ENCODE measurements around the gene FAM83B. TPM values are rescaled to one million over a fixed set of nuclear protein-coding genes. Genes with fewer than 3 reads are reported as not detected.

The FAM83B gene
- total and polyA plus RNA-seq, 10 of the 15 experiments (the other 5 are each of a cell fraction or from before 2014, with no cell fraction given) = 0.05 TPM; not detected in 9

DNA sequence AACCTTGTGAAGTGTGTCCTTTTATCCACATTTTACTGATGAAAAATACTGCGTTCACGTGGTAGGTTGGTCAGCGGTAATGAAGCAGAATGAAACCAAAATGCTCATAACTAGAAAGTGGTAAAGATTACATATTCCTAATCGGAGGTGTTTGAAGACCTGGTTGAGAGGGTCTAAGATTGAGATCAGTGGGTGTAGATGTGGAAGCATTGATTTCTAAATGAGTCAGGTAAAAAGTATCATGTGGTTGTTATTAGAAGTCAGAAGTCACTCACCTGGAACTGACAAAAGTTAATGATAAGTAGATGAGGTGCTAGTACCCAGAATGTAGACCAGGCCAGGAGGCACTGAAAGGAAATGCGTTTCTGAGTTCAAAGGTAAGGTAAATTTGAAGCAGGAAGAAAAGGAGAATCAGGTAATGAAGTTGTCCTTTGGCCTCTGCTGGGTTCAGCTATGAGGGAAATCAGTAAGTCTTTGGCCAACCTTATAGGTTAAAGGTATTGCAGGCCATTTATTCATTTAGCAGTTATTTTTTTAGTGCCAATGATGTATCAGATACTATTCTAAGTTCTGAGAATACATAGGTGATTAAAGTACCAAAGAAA, 31.2 kb downstream of the FAM83B start:
- FAIRE-seq (peak; percentile 78), ATAC-seq (peak; percentile 67), DNase-seq (ENCODE audit: low read depth, low spot score) (peak; percentile 13)
- Histone ChIP-seq H3K4me1 (ENCODE audit: control insufficient read depth, insufficient read depth, low read length) (no peaks in the 10 kb centered on the region), H3K27me3 (replicated peaks in 1 of 2; ENCODE audit: control insufficient read depth in 2 of 2, insufficient read depth in 2 of 2, low read length in 1 of 2) (no peaks in the 10 kb centered on the region), H3K9me3 (replicated peaks; ENCODE audit: control insufficient read depth, insufficient read depth, low read length) (no peaks in the 10 kb centered on the region), H3K27ac (ENCODE audit: control insufficient read depth, insufficient read depth) (no peak overlapping the region), H2AFZ (ENCODE audit: control insufficient read depth, low read depth, low read length) (no peak overlapping the region), H3K4me3 (no peak overlapping the region), H3K79me2 (ENCODE audit: control insufficient read depth, insufficient read depth, low read length) (no peaks in the 10 kb centered on the region), H3K9ac (ENCODE audit: control insufficient read depth, insufficient read depth, low read length) (no peak overlapping the region), H3K36me3 (ENCODE audit: control insufficient read depth in 2 of 2, insufficient read depth in 2 of 2, low read length in 1 of 2) (no peaks in the 10 kb centered on the region), H3K4me2 (ENCODE audit: control insufficient read depth, insufficient read depth) (no peak overlapping the region), H4K20me1 (ENCODE audit: control insufficient read depth, insufficient read depth) (no peaks in the 10 kb centered on the region)
- POLR2A ChIA-PET = interaction anchor here (0.5 kb wide), 1 partner anchor 180 kb away, joined by 3 read pairs; no protein-coding TSS in a partner anchor
- intact Hi-C loops (cut with micrococcal nuclease; ENCODE audit: unreplicated experiment) = no loop called here
- CTCF ChIA-PET = no interaction called here
- BruUV-seq (replicated peaks) = no TSS peak
- WGBS (ENCODE audit: insufficient coverage, insufficient replicate concordance, low lambda C conversion rate, missing lambda C conversion rate) = 14% methylated on average over 5 of the region's 5 CpGs
- in situ Hi-C loops (cut with MboI) = no loop called here
- SMC1A ChIA-PET (ENCODE audit: uncharacterized antibody, unreplicated experiment) = interaction anchor here (0.6 kb wide), 1 partner anchor 269 kb away, joined by 3 read pairs; no protein-coding TSS in a partner anchor
- RAD21 ChIA-PET (ENCODE audit: unreplicated experiment) = no interaction called here
- TF ChIP-seq YY1 (IDR thresholded peaks at IDR 0.05; ENCODE audit: low read depth, low read length) (no peak), TCF7 (IDR thresholded peaks at IDR 0.05; ENCODE audit: borderline replicate concordance) (peak; percentile 88; the same call in 1 of the 2 replicates), ZNF622 (IDR thresholded peaks at IDR 0.05) (no peak), ZNF217 (IDR thresholded peaks at IDR 0.05) (peak; percentile 95), CEBPB (IDR thresholded peaks at IDR 0.05; ENCODE audit: borderline replicate concordance in 1 of 2, low read depth in 2 of 2, low read length in 2 of 2) (peak in 1 of 2 experiments; percentile 55; a peak in 1 of 4 replicates), RUNX3 (IDR thresholded peaks at IDR 0.05; ENCODE audit: low read length) (peak; percentile 95), MTA3 (IDR thresholded peaks at IDR 0.05; ENCODE audit: borderline replicate concordance, low read length) (peak; percentile 52; the same call in 1 of the 2 replicates), ZNF274 (IDR thresholded peaks at IDR 0.05; ENCODE audit: insufficient read depth, insufficient read length) (no peak), NR2F1 (conservative IDR thresholded peaks at IDR 0.05) (peak; percentile 74), ZBED1 (IDR thresholded peaks at IDR 0.05; ENCODE audit: borderline replicate concordance) (peak; percentile 70; the same call in 1 of the 2 replicates), PAX5 (IDR thresholded peaks at IDR 0.05; ENCODE audit: borderline replicate concordance, low read depth, low read length) (peak; percentile 62; the same call in 1 of the 2 replicates), FOXK2 (IDR thresholded peaks at IDR 0.05) (no peak), MEF2A (IDR thresholded peaks at IDR 0.05; ENCODE audit: insufficient read depth, low read depth, low read length) (0 out of 2 replicates have a peak, but pooled peaks have one; percentile 15), EED (IDR thresholded peaks at IDR 0.05; ENCODE audit: low read depth) (peak; percentile 40), CREM (IDR thresholded peaks at IDR 0.05; ENCODE audit: low read depth) (peak; percentile 40; the same call in 1 of the 2 replicates), BCL3 (IDR thresholded peaks at IDR 0.05; ENCODE audit: borderline replicate concordance, insufficient read depth, low read depth, low read length, poor library complexity, severe bottlenecking) (peak; percentile 24), JUNB (IDR thresholded peaks at IDR 0.05) (peak; percentile 94), GABPA (IDR thresholded peaks at IDR 0.05; ENCODE audit: low read depth) (peak; percentile 40; the same call in 1 of the 2 replicates), RB1 (IDR thresholded peaks at IDR 0.05; ENCODE audit: borderline replicate concordance) (no peak), NFIC (IDR thresholded peaks at IDR 0.05; ENCODE audit: low read depth, low read length) (peak; percentile 92), FOXM1 (IDR thresholded peaks at IDR 0.05; ENCODE audit: low read depth, low read length) (peak; percentile 78; the same call in 1 of the 2 replicates), BCLAF1 (IDR thresholded peaks at IDR 0.05) (no peak), BCL11A (IDR thresholded peaks at IDR 0.05; ENCODE audit: low read depth, low read length) (peak; percentile 73; the same call in 1 of the 2 replicates), IRF4 (IDR thresholded peaks at IDR 0.05; ENCODE audit: low read depth, low read length) (0 out of 2 replicates have a peak, but pooled peaks have one; percentile 55)

Measured in GM12878 (cell line).